NK-92 treated with Interleukin-12 subunit alpha and Interleukin-12 subunit beta, amount 100 ng/mL, for 24 hours (cell line): Measurements from ENCODE around the gene TMEM178A.

Source experiments
- DNase-seq: peaks from one replicate; lab custom pipeline; 2025; lab: John Stamatoyannopoulos, UW

TMEM178A gene

DNA sequence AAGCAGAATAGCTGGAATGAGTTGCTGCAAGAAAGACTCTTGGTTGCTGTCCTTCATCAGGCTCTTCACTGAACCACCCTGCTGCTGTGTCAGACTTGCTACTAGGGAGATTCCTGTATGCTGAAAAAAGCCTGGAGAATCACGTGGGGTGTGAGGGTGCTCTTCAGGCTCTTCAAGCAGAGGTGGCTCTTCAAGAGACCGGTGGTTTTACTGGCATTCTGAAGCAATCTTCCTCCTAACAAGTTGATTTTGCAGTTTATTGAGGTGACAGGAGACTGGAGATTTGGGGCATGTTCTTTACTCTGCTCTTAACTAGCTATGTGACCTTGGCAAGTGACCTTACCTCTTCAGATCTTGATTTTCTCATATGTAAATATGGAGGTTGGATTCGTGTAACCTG, 14.1 kb downstream of the TMEM178A start:
- DNase-seq = no peak

DNA sequence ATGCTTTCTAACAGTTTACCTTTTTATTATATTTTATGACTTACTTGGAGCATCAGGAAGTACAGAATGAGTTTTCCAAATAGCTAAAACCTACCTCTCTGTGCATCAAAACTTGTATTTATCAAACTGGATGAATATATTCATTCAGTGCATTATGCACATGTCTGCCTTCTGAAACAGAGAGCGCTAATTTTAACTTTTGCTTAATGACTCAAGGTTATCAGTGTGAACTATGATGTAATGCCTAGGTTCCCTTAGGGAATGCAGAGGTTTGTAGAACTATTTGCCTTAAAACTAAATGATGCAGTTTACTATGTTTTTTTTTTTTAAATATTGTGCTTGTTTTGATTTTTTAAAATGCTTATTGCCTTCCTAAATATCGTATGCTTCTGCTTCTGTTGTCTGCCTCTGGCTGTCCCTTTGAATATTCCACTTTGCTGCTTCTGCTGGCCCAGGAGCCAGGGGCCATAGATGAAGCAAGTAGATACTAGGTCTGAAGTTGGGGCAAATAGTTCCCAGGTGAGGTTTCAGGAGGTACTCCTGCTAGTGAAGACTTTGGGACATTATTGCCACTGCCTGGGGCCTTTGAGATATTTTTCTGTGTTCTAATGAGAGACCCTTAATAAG, 16.5 kb downstream of the TMEM178A start:
- no peak for DNase-seq

DNA sequence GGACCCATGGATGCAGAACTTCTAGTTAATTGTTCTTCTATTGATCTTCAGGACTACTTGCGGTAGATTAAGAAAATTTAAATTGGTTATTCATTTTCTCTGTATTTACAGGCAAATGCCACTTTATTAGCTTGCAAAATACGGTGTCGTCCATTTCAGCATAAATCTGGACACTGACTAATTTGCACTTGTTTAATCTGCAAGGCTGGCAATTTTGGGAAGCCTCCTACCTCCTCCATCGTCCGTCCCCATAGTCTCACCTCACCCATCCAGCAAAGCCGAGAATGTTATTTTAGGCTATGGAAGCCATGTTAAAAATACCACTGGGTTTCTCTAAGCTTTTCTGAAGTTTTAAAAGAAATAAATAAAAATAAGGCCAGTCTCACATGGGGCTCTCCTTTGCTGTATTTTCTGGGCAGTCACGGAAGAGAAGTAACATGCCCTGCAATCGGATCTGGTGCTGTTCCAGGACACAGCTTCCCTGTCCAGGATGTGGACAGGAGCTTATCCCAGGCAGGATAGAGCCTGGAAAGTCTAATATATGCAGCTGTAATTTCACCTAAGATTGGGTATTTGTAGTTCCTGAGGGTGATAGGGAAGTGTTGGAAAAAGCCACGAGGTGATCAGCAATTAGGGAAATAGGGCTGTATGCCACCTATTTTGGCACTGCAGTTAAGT, 17.4 kb downstream of the TMEM178A start:
- DNase-seq = no peak

DNA sequence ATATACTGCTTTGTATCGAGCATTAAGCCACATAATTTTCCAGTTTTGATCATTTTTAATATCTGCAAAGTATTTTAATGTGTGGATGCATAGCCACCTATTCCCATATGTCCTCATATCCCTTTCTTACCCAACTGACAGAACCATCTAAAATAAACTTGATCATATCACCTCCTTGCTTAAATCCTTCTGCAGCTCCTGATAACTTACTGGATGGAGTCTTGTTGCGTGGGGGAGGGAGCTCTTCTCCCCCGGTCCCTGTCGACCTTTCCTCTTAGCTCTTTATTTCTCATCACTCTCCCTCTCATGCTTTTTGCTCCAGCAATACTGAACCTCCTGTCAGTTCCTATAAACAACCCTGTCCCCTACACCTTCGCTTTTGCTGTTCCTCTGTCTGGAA, 18.7 kb downstream of the TMEM178A start:
- DNase-seq = no peak

DNA sequence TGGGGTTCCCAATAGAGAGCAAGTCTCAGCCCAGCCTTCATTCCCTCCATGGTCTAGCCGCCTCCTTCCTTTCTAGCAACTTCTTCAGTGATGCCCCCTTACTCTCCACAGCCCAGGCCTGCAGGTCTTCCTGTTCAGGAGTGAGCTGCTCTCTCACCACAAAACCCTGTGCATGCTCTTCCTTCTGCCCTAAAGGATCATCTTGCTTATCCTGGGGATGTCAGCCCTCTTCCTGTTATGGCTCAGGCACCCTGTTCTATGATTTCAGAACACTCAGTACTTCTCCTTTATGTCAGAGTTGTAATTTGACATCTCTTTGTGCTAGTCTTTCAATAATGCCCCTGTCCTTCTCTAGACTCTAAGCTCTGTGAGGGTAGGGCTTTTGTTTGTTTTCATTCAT, 19.4 kb downstream of the TMEM178A start:
- DNase-seq = no peak

DNA sequence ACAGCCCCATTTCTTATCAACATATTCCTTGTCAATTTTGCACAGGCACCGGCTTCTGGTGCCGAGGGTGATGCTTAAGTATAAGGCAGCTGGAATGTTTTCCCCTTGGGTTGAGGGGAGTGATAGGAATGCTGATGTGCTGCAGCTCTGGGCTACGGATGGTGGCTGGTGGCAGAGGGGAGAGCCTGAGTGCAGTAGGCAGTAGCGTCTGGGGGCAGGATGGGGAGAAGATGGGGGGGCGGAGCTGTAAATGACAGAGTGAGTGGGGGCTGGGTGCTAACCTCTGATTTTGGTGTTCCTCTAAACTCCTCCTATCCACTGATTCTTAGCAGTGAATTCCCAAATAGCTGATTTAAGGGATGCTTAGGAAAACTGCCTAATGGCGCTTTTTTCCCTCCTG, 20.7 kb downstream of the TMEM178A start:
- no peak for DNase-seq

DNA sequence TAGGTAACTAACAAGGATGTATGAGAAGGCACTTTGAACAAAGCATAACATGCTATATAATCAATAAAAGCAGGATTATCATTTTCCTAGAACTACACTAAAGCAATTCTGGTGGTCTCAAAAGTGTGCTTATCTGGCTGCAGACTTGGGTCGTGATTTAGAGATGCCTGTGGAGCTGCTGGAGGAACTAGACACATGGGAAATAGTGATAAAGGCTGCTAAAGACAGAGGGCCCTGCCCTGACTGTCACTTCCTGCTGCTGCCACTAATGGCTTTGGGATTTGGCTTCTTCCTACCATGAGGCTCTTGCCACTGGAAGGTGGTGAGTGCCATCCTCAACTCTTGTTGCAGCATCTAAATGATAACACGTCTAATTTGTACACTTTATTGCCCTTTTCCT, 22.5 kb downstream of the TMEM178A start:
- no peak for DNase-seq

DNA sequence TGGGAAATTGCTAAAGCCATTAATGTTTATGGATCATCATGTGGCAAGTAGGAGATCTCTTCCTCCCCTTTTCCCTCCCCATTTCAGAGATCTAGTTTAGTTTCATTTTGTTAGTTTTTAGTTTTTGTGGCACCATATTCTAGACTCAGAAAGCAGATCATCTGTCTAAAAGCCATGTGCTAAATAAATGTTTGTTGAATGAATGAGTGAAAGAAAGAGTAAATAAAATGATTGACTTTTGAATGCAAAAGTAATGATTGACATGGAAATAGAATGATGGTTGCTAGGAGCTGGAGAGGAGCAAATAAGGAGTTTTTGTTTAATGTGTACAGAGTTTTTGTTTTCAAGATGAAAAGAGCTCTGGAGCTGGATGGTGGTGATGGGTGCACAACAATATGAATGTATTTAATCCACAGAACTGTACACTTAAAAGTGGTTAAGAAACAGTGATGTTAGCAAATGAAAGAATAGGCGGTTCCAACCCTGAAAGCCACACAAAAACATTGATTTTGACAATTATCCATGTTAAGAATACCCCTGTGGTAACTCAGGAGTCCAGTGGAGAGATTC, 23.6 kb downstream of the TMEM178A start:
- no peak for DNase-seq

DNA sequence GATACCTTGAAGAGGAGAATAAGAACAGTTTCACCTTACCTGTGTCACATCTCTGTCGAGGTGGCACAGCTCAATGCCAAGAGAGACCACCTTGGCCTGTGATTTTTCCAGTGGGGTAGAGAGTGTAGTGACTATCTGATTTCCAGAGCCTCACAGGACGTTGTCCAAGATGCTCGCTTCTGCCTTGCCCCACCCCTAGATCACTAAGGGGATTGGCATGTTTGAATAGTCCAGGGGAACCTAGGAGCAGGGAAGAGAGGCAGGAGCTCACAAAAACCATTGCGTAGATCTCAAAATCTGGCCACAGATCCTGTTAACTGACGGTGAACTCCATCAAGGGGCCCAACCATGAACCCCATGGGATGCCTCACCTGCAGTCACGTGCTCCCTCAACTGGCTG, 24.2 kb downstream of the TMEM178A start:
- DNase-seq = no peak

DNA sequence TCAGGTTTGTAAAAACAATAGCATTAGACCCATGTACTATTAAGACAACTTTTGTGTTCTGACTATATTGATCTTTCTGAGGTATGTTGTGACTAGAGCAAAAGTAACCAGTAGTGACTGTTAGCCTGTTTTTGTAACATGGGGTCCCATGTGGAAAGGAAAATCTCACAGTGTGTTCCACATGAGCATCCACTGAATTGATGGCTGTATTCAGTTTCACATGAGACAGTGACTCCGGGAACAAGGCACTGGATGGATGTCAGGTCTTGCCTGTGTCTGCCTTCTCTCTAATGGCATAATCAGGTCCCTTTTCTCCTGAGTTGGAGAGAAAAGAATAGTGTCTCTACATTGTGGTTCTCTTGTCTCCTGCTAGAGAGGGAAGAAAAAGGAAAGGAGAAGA, 27.5 kb downstream of the TMEM178A start:
- no peak for DNase-seq

DNA sequence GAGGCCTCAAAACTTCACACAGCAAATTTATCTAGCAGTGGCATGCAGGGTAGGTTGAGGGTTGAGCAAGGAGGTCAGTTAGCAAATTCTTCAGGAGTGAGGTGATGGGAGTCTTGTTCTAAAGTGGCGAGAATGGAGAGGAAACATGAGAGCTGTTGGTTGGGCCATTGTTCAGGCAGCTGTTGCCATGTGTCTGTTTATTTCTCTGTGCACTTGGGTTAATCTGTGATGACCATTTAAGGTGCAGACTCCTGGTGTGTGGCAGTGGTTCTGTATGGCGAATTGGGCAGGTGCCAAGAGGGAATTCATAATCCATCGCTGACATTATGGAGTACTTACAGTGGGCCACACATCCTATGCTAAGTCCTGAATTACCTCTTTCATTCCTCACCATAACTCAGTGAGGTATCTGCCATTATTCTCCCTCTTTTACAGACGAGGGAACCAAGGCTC, 30.4 kb downstream of the TMEM178A start:
- no peak for DNase-seq

DNA sequence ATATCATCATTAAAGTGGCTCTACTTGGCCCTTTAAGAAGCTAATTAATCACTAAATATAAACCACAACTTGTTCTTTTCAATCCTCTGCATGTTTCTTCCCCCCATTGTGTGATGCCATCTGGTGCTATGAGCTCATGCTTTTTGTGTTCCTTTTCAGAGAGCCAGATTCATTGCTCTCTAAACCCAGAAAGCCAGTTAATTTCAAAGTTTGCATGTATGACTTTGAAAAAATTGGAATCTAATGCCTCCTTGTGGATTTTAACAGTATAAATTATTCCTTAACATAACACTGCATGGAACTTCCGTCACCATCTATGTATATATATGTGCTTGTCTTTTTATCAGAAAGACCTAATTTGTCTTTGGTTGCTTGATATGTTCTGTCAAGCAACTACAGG, 31.1 kb downstream of the TMEM178A start:
- DNase-seq = no peak

DNA sequence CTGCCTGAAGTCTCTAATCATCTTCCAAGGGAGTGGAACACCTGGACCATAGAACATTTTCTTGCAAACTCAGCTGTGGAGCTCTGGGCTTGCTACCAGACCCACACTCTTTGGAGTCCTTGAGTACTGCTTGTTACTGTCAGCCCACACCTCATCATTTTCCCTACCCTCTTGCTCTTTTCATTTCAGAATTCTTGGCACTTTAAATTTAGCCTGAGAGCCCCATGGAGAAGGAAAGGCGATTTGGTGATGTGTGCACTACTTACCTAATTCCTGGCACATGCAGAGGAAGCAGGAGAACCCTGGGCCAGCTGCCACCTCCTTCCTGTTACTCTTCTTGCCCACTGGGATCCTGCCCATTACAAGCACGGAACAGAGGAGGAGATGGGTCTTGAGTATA, 31.7 kb downstream of the TMEM178A start:
- no peak for DNase-seq

DNA sequence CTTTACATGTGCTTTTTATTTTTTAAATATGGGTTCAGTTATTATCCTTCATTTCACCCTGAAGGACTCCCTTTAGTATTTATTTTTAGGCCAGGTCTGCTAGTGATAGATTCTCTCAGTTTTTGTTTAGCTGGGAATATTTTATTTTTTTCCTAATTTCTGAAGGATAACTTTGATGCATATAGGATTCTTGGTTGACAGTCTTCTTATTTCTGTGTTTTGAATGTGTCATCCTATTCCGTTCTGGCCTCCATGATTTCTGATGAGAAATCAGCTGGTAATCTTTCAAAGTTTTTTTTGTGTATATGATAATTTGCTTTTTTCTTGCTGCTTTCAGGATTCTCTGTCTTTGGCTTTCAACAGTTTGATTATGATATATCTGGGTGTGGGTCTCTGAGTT, 35.4 kb downstream of the TMEM178A start:
- no peak for DNase-seq

DNA sequence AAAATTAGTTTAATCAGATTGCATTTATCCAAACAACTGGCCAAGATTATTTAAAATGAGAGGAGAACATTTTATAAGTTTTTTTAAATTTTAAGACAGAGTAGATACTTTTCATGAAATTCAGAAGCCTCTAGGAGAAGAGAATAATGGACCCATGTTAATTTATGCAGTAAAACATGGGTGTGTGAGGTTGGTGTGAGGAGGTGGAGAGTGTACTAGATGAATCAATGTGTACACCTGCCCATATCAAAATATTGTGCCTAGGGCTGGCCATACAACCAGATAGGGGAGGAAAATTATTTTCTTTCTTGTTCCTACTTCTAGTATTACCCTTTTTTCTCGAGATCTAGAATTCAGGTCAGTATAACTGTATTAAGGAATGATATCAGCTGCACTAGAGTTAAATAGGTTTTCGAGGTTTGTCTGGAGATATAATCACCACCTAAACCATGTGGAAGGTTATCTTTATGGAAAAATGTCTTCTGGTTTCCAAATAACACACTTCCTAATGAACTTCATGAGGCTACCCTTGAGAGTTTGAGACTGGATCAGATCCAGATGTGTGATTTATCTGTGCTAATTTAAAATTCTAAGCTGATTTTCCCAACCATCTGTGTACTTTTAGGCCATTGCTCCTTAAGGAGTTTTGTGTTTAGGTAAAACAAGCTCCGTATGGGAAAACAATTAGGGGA, 37.6 kb downstream of the TMEM178A start:
- no peak for DNase-seq

DNA sequence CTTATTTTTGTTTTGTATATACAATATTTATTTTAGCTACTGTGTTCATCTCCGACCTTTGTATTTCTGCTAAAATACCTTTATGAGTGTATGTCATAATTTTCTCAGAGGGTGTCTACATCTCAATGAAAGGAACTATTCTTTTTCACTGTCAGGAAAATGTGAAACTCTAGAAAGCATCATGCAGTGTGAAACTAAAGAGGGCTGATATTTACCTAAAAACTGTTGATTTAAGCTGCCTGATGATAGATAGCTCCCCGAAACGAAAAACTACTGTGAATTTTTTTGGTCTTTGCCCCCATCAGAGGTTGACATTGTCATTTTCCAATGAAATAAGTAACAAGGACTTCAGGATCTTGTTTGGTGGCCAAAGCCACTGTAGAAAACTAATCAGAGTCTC, 38.8 kb downstream of the TMEM178A start:
- no peak for DNase-seq

DNA sequence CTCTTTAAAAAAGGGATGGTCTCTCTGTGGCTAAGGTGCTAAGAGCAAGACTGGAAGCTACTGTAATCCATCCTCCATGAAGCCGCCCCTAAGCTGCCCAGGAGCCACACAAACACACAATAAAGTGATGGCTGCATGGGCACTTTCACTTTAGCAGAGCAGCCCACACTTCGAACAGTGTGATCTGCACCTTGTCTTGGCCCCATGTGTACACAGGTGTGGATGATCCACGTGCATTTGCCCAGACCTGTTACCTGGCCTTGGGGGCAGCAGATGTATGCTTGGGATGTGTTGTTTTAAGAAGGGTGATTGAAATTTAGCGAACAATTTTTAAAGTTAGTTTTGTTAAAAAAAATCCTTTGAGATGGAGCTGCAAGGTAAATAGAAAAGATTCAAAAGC, 39.9 kb downstream of the TMEM178A start:
- DNase-seq = no peak

DNA sequence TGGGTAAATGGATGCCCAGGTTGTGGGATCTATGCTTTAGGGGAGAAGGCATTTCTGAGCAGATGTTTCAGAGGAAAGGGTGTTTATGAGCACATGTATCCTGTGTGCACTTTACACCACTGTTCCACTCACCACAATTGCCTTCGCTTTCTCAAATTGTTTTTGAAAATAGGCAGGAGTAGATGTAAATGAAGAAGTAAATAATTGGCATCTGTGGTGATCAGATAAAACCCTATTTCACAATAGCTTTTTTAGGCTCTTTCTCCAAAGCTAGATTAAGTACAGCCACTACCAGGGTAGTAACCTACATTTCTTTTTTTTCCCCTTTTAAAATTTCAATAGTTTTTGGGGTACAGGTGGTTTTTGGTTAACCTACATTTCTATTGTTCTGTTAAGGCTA, 40.6 kb downstream of the TMEM178A start:
- no peak for DNase-seq

DNA sequence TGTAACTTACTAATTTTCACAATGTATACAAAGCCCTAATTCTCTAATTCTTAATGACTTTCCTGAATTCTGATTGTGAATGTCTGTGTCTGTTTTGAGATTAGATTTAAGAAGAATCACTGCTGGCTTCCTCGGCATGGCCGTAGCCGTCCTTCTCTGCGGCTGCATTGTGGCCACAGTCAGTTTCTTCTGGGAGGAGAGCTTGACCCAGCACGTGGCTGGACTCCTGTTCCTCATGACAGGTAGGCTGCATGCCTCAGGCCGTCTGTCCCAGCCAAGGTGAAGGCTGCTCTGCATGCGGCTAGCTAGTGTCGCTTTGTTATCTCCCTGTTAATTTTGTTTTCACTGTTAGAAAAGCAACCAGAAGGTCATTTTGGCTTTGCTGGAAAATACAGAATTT, 41.2 kb downstream of the TMEM178A start:
- no peak for DNase-seq

DNA sequence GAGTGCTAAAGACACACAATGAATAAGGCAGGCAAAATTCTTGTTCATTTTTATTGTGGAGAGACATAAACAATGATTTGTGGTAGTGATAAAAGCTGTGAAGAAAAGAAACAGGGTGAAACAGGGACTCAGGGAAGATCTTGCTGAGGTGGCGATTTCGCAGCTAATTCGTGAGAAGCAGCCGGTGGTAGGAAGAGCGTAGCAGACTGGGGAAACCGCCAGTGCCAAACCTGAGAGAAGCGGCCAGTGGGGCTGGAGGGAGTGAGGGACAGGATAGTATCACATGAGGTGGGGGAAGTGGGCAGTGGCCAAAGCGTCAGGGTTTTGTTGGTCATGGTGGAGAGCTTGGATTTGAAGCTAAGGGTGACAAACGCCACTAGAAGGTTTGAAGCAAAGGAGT, 42.3 kb downstream of the TMEM178A start:
- DNase-seq = no peak

DNA sequence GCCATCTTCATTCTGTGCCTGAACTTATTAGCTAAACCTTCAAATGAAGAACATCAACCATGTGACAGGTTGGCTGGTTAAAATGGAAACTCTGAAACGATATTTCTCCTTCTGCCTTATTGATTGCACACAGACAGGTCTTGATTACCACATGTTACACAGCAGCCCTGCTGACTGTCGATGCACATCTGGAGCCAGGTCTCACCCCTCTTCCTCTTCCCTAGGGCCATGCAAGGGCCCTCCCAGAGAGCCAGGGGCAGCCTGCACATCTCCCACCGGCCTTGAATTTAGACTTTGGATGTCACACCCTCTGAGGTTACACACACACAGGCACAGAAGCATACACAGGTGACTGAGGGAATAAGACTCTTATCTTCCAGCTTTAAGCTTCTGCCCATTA, 45.1 kb downstream of the TMEM178A start:
- no peak for DNase-seq

DNA sequence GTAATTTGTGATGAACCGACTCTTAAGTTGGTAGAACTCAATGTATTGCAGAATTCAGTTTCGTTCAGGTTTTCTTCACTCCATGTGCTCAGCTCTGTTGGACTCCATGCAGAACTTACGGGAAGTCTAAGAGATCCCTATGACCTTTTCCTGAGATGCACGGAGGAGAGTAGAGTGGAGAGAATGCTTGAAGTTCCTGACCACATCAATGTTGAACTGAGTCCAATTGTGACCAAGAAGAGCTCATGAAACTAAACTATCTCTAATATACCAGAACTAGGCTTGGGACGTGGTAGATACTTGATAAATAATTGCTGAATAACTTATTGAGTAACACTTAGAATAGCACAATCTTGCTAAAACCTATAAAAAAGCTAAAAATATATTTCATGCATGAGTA, 47.2 kb downstream of the TMEM178A start:
- no peak for DNase-seq

DNA sequence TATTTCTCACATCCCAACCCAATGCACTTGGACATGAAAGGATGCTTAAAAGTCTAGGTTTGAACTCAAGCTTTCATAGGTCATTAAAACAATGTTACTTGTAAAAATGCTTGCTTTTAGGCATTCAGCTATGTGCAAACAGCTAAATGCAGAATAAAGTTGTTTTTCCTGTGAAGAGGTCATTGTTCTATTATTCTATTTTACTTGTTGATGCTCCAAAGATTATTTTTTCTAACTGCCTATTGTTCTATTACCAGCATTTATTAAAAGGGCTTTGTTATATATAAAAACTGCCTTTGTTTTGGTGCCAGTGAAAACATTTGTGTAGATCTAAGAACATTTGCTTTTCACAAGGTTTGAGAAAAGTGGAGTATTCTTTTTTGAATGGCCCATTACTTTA, 49.4 kb downstream of the TMEM178A start:
- no peak for DNase-seq
